CD4-positive, alpha-beta memory T cell (primary cell): ENCODE results near the gene SCML2. TPM values are rescaled to one million over a fixed set of nuclear protein-coding genes. Genes with fewer than 3 reads are reported as not detected.

Source experiments
- CTCF ChIA-PET: fragments of 350-600 bp; sonication (Branson Sonifier 250); formaldehyde crosslinking; loops from one replicate; lab custom pipeline; 2021; ENCODE audit warnings: inconsistent platforms; ENCODE audit not compliant: partially characterized antibody; lab: Charles Lee
- POLR2A ChIA-PET: fragments of 350-600 bp; sonication (Branson Sonifier 250); formaldehyde crosslinking; loops from one replicate; lab custom pipeline; 2021; ENCODE audit not compliant: partially characterized antibody; lab: Charles Lee
- DNase-seq, 5 donors: peaks; one replicate each; pipeline versions ENCODE4 v3.0.0 to v3.0.0-alpha.2; 2020 to 2022; ENCODE audit warnings: mixed read lengths in 1 of 5
- H3K27ac ChIP-seq: one replicate; pipeline ENCODE4 v1.7.0; 2013; ENCODE audit warnings: low read depth, low read length
- H3K27me3 ChIP-seq: 2 replicates; pipeline ENCODE4 v1.7.0; 2013; ENCODE audit warnings: mild to moderate bottlenecking, low read length, moderate library complexity; ENCODE audit not compliant: insufficient read depth
- H3K36me3 ChIP-seq: 2 replicates; pipeline ENCODE4 v1.7.0; 2013; ENCODE audit warnings: mild to moderate bottlenecking, low read length, moderate library complexity; ENCODE audit not compliant: insufficient read depth
- H3K4me1 ChIP-seq: 2 replicates; pipeline ENCODE4 v1.7.0; 2013; ENCODE audit warnings: mild to moderate bottlenecking, low read length, moderate library complexity; ENCODE audit not compliant: insufficient read depth
- H3K4me3 ChIP-seq, 2 donors: one replicate each; pipeline ENCODE4 v1.7.0; 2013; ENCODE audit warnings: low read length in 2 of 2, mild to moderate bottlenecking in 1 of 2
- H3K9me3 ChIP-seq, 2 donors: one replicate each; pipeline ENCODE4 v1.7.0; 2013; ENCODE audit warnings: low read length in 2 of 2, control low read depth in 1 of 2; ENCODE audit not compliant: control insufficient read depth in 1 of 2
- H3K27ac Mint-ChIP-seq, 7 donors: one replicate each; pipeline ENCODE4 v1.8.0; 2020 to 2021; ENCODE audit warnings: mixed read lengths in 7 of 7, mild to moderate bottlenecking in 6 of 7, inconsistent platforms in 3 of 7, moderate library complexity in 3 of 7
- H3K27me3 Mint-ChIP-seq, 2 donors: one replicate each; pipeline ENCODE4 v1.8.0; 2020 to 2021; ENCODE audit warnings: mixed read lengths in 2 of 2
- H3K36me3 Mint-ChIP-seq, 2 donors: one replicate each; pipeline ENCODE4 v1.8.0; 2020 to 2021; ENCODE audit warnings: mixed read lengths in 2 of 2, inconsistent platforms in 1 of 2, mild to moderate bottlenecking in 1 of 2
- H3K4me1 Mint-ChIP-seq, 4 donors: one replicate each; pipeline ENCODE4 v1.8.0; 2020 to 2021; ENCODE audit warnings: mixed read lengths in 4 of 4, mild to moderate bottlenecking in 1 of 4
- H3K4me3 Mint-ChIP-seq, 8 donors: one replicate each; pipeline ENCODE4 v1.8.0; 2020 to 2021; ENCODE audit warnings: mixed read lengths in 8 of 8, mild to moderate bottlenecking in 7 of 8, moderate library complexity in 6 of 8, inconsistent platforms in 3 of 8
- H3K9me3 Mint-ChIP-seq, 8 donors: one replicate each; pipeline ENCODE4 v1.8.0; 2020 to 2021; ENCODE audit warnings: mixed read lengths in 8 of 8, mild to moderate bottlenecking in 5 of 8, inconsistent platforms in 3 of 8, moderate library complexity in 1 of 8
- intact Hi-C: fragments of 100-400 bp; cut with micrococcal nuclease; formaldehyde crosslinking; loops from one replicate; pipeline ENCODE4 v1.15.1; 2023
- polyA plus RNA-seq, 2 donors: library from polyadenylated mRNA; unstranded; fragments of 300-500 nt; fragmentation: Illumina TruSeq; gene quantifications; one replicate each; pipeline ENCODE4 v1.2.3, GENCODE V29; 2021
- total RNA-seq, 2 experiments: library from RNA; stranded (reverse); gene quantifications; one replicate each; pipeline ENCODE4 v1.2.3, GENCODE V29; 2021

The SCML2 gene
- total and polyA plus RNA-seq, 4 experiments from 2014 or later = 0.41 to 1.7 (median 1.2) TPM

- no peaks in the 10 kb centered on the region for H3K4me1 Mint-ChIP-seq
- no peaks in the 10 kb centered on the region for H3K36me3 ChIP-seq
- no peak overlapping the region for H3K27ac ChIP-seq
- no peaks in the 10 kb centered on the region for H3K36me3 Mint-ChIP-seq
- CTCF ChIA-PET = interaction anchor here (0.5 kb wide), 1 partner anchor 1106 kb away, joined by 4 read pairs; no protein-coding TSS in a partner anchor
- intact Hi-C loops = no loop called here
- H3K9me3 ChIP-seq = no peaks in the 10 kb centered on the region
- H3K4me3 Mint-ChIP-seq = no peak overlapping the region
- POLR2A ChIA-PET = no interaction called here
- no peak overlapping the region for H3K4me3 ChIP-seq
- H3K27ac Mint-ChIP-seq = no peak overlapping the region
- no peaks in the 10 kb centered on the region for H3K4me1 ChIP-seq
- H3K27me3 ChIP-seq = no peaks in the 10 kb centered on the region
- peaks cover 0 to 2% (median 0%) of the 10 kb centered on the region in 8 donors for H3K9me3 Mint-ChIP-seq
- DNase-seq = no peak
- H3K27me3 Mint-ChIP-seq = no peaks in the 10 kb centered on the region
These were observed 126.4 kb downstream of the SCML2 start for GRCh38 chrX:18228069-18228468.

GRCh38 chrX:18227458-18227857 lies 127.0 kb downstream of the SCML2 start:
- Mint-ChIP-seq H3K27ac (no peak overlapping the region), H3K36me3 (no peaks in the 10 kb centered on the region), H3K4me1 (no peaks in the 10 kb centered on the region), H3K9me3 (peaks cover 0 to 2% (median 0%) of the 10 kb centered on the region in 8 donors), H3K4me3 (no peak overlapping the region), H3K27me3 (no peaks in the 10 kb centered on the region)
- H3K4me1 ChIP-seq = no peaks in the 10 kb centered on the region
- no peak for DNase-seq
- CTCF ChIA-PET = no interaction called here
- POLR2A ChIA-PET = no interaction called here
- no peak overlapping the region for H3K4me3 ChIP-seq
- no peaks in the 10 kb centered on the region for H3K9me3 ChIP-seq
- no peak overlapping the region for H3K27ac ChIP-seq
- H3K36me3 ChIP-seq = no peaks in the 10 kb centered on the region
- no peaks in the 10 kb centered on the region for H3K27me3 ChIP-seq
- intact Hi-C loops = no loop called here

GRCh38 chrX:18220786-18221185 lies 133.7 kb downstream of the SCML2 start, which contains the start of gene BEND2:
Gene BEND2 (minus strand): TSS chrX:18220886. CDS start chrX:18220750, 136 bp downstream.
- Mint-ChIP-seq H3K4me1 (no peaks in the 10 kb centered on the region), H3K9me3 (peaks cover 0 to 9% (median 1%) of the 10 kb centered on the region in 8 donors), H3K4me3 (no peak within 1 kb of the TSS), H3K27me3 (no peaks in the 10 kb centered on the region), H3K27ac (no peak within 1 kb of the TSS), H3K36me3 (no peaks in the 10 kb centered on the region)
- H3K36me3 ChIP-seq = no peaks in the 10 kb centered on the region
- H3K27ac ChIP-seq = no peak within 1 kb of the TSS
- H3K27me3 ChIP-seq = no peaks in the 10 kb centered on the region
- no peak within 1 kb of the TSS for H3K4me3 ChIP-seq
- ChIA-PET POLR2A (no interaction called here), CTCF (no interaction called here)
- H3K4me1 ChIP-seq = no peaks in the 10 kb centered on the region
- no peak for DNase-seq
- intact Hi-C loops = no loop called here
- no peaks in the 10 kb centered on the region for H3K9me3 ChIP-seq

GRCh38 chrX:18210470-18210869 lies 144.0 kb downstream of the SCML2 start:
- ChIA-PET POLR2A (no interaction called here), CTCF (no interaction called here)
- Histone ChIP-seq H3K9me3 (no peaks in the 10 kb centered on the region), H3K36me3 (no peaks in the 10 kb centered on the region), H3K27ac (no peak overlapping the region), H3K4me1 (no peaks in the 10 kb centered on the region), H3K4me3 (no peak overlapping the region), H3K27me3 (no peaks in the 10 kb centered on the region)
- H3K27ac Mint-ChIP-seq = no peak overlapping the region
- H3K4me1 Mint-ChIP-seq = no peaks in the 10 kb centered on the region
- no peaks in the 10 kb centered on the region for H3K36me3 Mint-ChIP-seq
- intact Hi-C loops = no loop called here
- no peak overlapping the region for H3K4me3 Mint-ChIP-seq
- no peaks in the 10 kb centered on the region for H3K27me3 Mint-ChIP-seq
- DNase-seq = no peak
- H3K9me3 Mint-ChIP-seq = peaks cover 0 to 2% (median 0%) of the 10 kb centered on the region in 8 donors

GRCh38 chrX:18206657-18207056 lies 147.8 kb downstream of the SCML2 start:
- H3K9me3 ChIP-seq = no peaks in the 10 kb centered on the region
- H3K27ac ChIP-seq = no peak overlapping the region
- H3K4me1 ChIP-seq = no peaks in the 10 kb centered on the region
- no peaks in the 10 kb centered on the region for H3K36me3 Mint-ChIP-seq
- no peak overlapping the region for H3K27ac Mint-ChIP-seq
- no peaks in the 10 kb centered on the region for H3K4me1 Mint-ChIP-seq
- DNase-seq = no peak
- no peaks in the 10 kb centered on the region for H3K27me3 ChIP-seq
- intact Hi-C loops = no loop called here
- peaks cover 0 to 2% (median 0%) of the 10 kb centered on the region in 8 donors for H3K9me3 Mint-ChIP-seq
- ChIA-PET POLR2A (no interaction called here), CTCF (no interaction called here)
- no peak overlapping the region for H3K4me3 Mint-ChIP-seq
- no peaks in the 10 kb centered on the region for H3K27me3 Mint-ChIP-seq
- no peaks in the 10 kb centered on the region for H3K36me3 ChIP-seq
- no peak overlapping the region for H3K4me3 ChIP-seq

- H3K36me3 ChIP-seq = no peaks in the 10 kb centered on the region
- H3K27ac Mint-ChIP-seq = no peak overlapping the region
- POLR2A ChIA-PET = no interaction called here
- no peaks in the 10 kb centered on the region for H3K36me3 Mint-ChIP-seq
- H3K9me3 ChIP-seq = no peaks in the 10 kb centered on the region
- intact Hi-C loops = no loop called here
- H3K27ac ChIP-seq = no peak overlapping the region
- no peaks in the 10 kb centered on the region for H3K4me1 Mint-ChIP-seq
- H3K27me3 Mint-ChIP-seq = no peaks in the 10 kb centered on the region
- peaks cover 0 to 3% (median 0%) of the 10 kb centered on the region in 8 donors for H3K9me3 Mint-ChIP-seq
- H3K4me3 Mint-ChIP-seq = no peak overlapping the region
- no peaks in the 10 kb centered on the region for H3K27me3 ChIP-seq
- no peak overlapping the region for H3K4me3 ChIP-seq
- DNase-seq = no peak
- CTCF ChIA-PET = no interaction called here
- H3K4me1 ChIP-seq = no peaks in the 10 kb centered on the region
These were observed 150.9 kb downstream of the SCML2 start for GRCh38 chrX:18203631-18204030.

GRCh38 chrX:18194688-18195087 lies 159.8 kb downstream of the SCML2 start:
- Histone ChIP-seq H3K27me3 (no peaks in the 10 kb centered on the region), H3K4me1 (no peaks in the 10 kb centered on the region), H3K9me3 (no peaks in the 10 kb centered on the region), H3K27ac (no peak overlapping the region), H3K4me3 (no peak overlapping the region), H3K36me3 (no peaks in the 10 kb centered on the region)
- intact Hi-C loops = no loop called here
- POLR2A ChIA-PET = no interaction called here
- no peak for DNase-seq
- Mint-ChIP-seq H3K9me3 (peaks cover 0 to 7% (median 0%) of the 10 kb centered on the region in 8 donors), H3K27ac (no peak overlapping the region), H3K36me3 (no peaks in the 10 kb centered on the region), H3K4me3 (no peak overlapping the region), H3K27me3 (no peaks in the 10 kb centered on the region), H3K4me1 (no peaks in the 10 kb centered on the region)
- CTCF ChIA-PET = no interaction called here
